Neuronal stem cell (in vitro differentiated cells): ENCODE data around the gene COASY.

Experiments
- DNase-seq: peaks from one replicate; pipeline ENCODE4 v3.0.0-alpha.2; 2013; ENCODE audit warnings: low spot score
- H2AFZ ChIP-seq: one replicate; pipeline ENCODE4 v1.6.1; 2013; ENCODE audit warnings: mild to moderate bottlenecking, low read length, inconsistent platforms
- H2AK5ac ChIP-seq: 2 replicates; pipeline ENCODE4 v1.6.1; 2013; ENCODE audit warnings: low read depth, mild to moderate bottlenecking, inconsistent platforms, low read length, moderate library complexity, mixed read lengths
- H2BK120ac ChIP-seq: 2 replicates; pipeline ENCODE4 v1.6.1; 2013; ENCODE audit warnings: low read depth, mild to moderate bottlenecking, inconsistent platforms, low read length, moderate library complexity, mixed read lengths
- H2BK12ac ChIP-seq: one replicate; pipeline ENCODE4 v1.6.1; 2013; ENCODE audit warnings: low read length, inconsistent platforms
- H2BK15ac ChIP-seq: 2 replicates; pipeline ENCODE4 v1.6.1; 2013; ENCODE audit warnings: mild to moderate bottlenecking, low read length, inconsistent platforms, mixed read lengths
- H2BK5ac ChIP-seq: one replicate; pipeline ENCODE4 v1.6.1; 2013; ENCODE audit warnings: inconsistent platforms, mild to moderate bottlenecking, low read length, moderate library complexity
- H3K14ac ChIP-seq: one replicate; pipeline ENCODE4 v1.6.1; 2013; ENCODE audit warnings: low read length, inconsistent platforms
- H3K18ac ChIP-seq: 2 replicates; pipeline ENCODE4 v1.6.1; 2013; ENCODE audit warnings: low read length, inconsistent platforms
- H3K23ac ChIP-seq: 2 replicates; pipeline ENCODE4 v1.6.1; 2013; ENCODE audit warnings: low read depth, mild to moderate bottlenecking, mixed read lengths, low read length, inconsistent platforms; ENCODE audit not compliant: poor library complexity
- H3K27ac ChIP-seq: replicated peaks from 3 replicates; pipeline ENCODE4 v1.5.1; 2013; ENCODE audit warnings: low read length, inconsistent platforms
- H3K27me3 ChIP-seq, 3 experiments: 2 replicates each; pipeline ENCODE4 v1.6.1; 2013; ENCODE audit warnings: low read length in 3 of 3, mild to moderate bottlenecking in 2 of 3, inconsistent platforms in 1 of 3, low read depth in 1 of 3, mixed read lengths in 1 of 3, moderate library complexity in 1 of 3; ENCODE audit not compliant: control insufficient read depth in 3 of 3, insufficient read depth in 3 of 3
- H3K36me3 ChIP-seq, 2 donors: replicated peaks in 1 of 2; 2 replicates each; pipeline ENCODE4 v1.6.1; 2013; ENCODE audit warnings: low read length in 2 of 2; ENCODE audit not compliant: control insufficient read depth in 2 of 2, insufficient read depth in 2 of 2
- H3K4ac ChIP-seq: 2 replicates; pipeline ENCODE4 v1.6.1; 2013; ENCODE audit warnings: inconsistent platforms, mild to moderate bottlenecking, low read length, moderate library complexity
- H3K4me1 ChIP-seq, 2 donors: 1 replicate in 1 of 2; 2 replicates in 1 of 2; pipeline ENCODE4 v1.6.1; 2013; ENCODE audit warnings: low read length in 2 of 2, low read depth in 1 of 2; ENCODE audit not compliant: control insufficient read depth in 2 of 2, insufficient read depth in 1 of 2
- H3K4me2 ChIP-seq: one replicate; pipeline ENCODE4 v1.6.1; 2013; ENCODE audit warnings: mild to moderate bottlenecking, low read length, inconsistent platforms; ENCODE audit not compliant: insufficient read depth, poor library complexity, severe bottlenecking
- H3K4me3 ChIP-seq, 2 donors: 2 replicates each; pipeline ENCODE4 v1.5.1; 2013; ENCODE audit warnings: low read length in 2 of 2, mild to moderate bottlenecking in 2 of 2, inconsistent platforms in 1 of 2, moderate library complexity in 1 of 2
- H3K79me1 ChIP-seq: one replicate; pipeline ENCODE4 v1.6.1; 2013; ENCODE audit warnings: low read depth, mild to moderate bottlenecking, inconsistent platforms, low read length, moderate library complexity
- H3K9ac ChIP-seq: one replicate; pipeline ENCODE4 v1.6.1; 2013; ENCODE audit warnings: mild to moderate bottlenecking, low read depth, low read length, inconsistent platforms; ENCODE audit not compliant: poor library complexity
- H3K9me3 ChIP-seq, 2 donors: replicated peaks in 1 of 2; 2 replicates each; pipeline versions ENCODE3 to v1.6.1; 2013; ENCODE audit warnings: low read length in 2 of 2, mild to moderate bottlenecking in 2 of 2, inconsistent platforms in 1 of 2, low read depth in 1 of 2, mixed read lengths in 1 of 2, moderate library complexity in 1 of 2; ENCODE audit not compliant: control insufficient read depth in 2 of 2, insufficient read depth in 1 of 2
- H4K8ac ChIP-seq: one replicate; pipeline ENCODE4 v1.6.1; 2013; ENCODE audit warnings: low read depth, mild to moderate bottlenecking, inconsistent platforms, low read length, moderate library complexity
- H4K91ac ChIP-seq: one replicate; pipeline ENCODE4 v1.6.1; 2013; ENCODE audit warnings: low read length, low read depth, mild to moderate bottlenecking, inconsistent platforms; ENCODE audit not compliant: poor library complexity
- WGBS, 2 donors: extraction: QIAGEN DNeasy Blood & Tissue Kit; methylation state at CpG; one replicate each; pipeline ENCODE4 v1.1.7; 2013; ENCODE audit warnings: missing lambda C conversion rate in 2 of 2, mixed read lengths in 1 of 2; ENCODE audit not compliant: insufficient read length in 2 of 2, insufficient replicate concordance in 1 of 2; ENCODE audit errors: extremely low coverage in 2 of 2; 5-methylcytosine and 5-hydroxymethylcytosine counted together

COASY gene

DNA sequence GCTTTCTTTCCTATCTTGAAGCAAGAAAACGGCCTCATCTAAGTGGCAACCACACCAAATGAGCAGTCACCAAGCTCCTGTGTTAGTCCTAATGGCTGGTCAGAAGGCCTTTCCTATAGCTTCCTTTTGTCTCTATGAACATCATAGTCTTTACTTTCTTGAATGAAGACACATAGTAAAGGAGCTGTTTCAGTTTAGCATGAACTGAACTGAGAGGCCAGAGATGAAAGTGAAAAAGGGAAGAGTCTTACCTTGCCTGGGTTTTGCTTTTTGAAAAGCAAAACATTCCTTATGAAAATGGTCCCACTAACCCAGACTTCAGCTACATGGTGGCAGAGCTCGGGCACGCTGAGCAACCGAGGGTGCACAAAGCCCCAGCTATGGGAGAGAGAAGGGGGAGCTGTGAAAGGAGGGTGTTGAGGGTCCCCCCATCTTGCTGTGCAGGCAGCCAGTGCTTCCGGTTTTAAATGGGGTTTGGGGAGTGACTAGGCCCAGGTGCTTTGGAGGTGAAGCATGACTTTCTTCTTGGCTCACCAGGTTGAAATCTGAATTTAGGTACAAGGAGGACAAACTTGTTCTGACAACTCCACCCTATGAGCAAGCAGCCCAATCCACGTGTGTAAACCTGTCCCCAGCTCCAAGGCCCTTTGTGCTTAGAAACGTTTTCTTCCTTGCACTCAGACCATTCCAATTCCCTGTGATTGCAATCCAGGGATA is 24.7 kb downstream of the COASY start:
- Histone ChIP-seq H2BK12ac (no peak overlapping the region), H3K9me3 (peaks cover 0 to 1% of the 10 kb centered on the region in 2 donors), H3K18ac (no peak overlapping the region), H3K79me1 (no peaks in the 10 kb centered on the region), H3K27me3 (no peaks in the 10 kb centered on the region), H3K9ac (no peak overlapping the region), H3K4me1 (no peaks in the 10 kb centered on the region), H2BK15ac (no peak overlapping the region), H4K8ac (no peak overlapping the region), H2AFZ (no peak overlapping the region), H3K14ac (no peak overlapping the region), H4K91ac (no peak overlapping the region), H3K4me2 (no peak overlapping the region), H2BK120ac (no peak overlapping the region), H2AK5ac (no peak overlapping the region), H3K4me3 (no peak overlapping the region), H3K23ac (no peak overlapping the region), H3K4ac (no peak overlapping the region), H2BK5ac (no peak overlapping the region), H3K36me3 (peaks cover 34 to 97% of the 10 kb centered on the region in 2 donors), H3K27ac (no peak overlapping the region)
- no peak for DNase-seq
- WGBS, 2 donors = no CpG with 5 or more reads among the region's 7 CpGs

DNA sequence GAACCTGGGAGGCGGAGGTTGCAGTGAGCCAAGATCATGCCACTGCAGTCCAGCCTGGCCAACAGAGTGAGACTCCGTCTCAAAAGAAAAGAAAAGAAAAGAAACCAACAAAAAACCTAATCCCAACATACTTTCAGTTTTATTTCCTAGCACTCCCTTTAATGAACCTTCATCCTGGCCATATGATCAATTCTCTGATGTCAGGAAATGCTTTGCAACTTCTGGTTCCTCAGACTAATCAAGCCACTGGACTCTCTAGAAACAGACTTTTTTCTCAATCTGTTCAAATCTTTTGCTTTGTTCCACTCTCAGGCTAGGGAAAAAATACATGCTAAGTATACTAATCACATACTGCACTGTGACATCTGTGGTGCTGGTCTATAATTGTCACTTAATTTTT is 28.9 kb downstream of the COASY start:
- H3K4ac ChIP-seq = no peak overlapping the region
- no peaks in the 10 kb centered on the region for H3K4me1 ChIP-seq
- no CpG with 5 or more reads among the region's 2 CpGs for WGBS, 2 donors
- DNase-seq = no peak
- H3K4me2 ChIP-seq = no peak overlapping the region
- H3K27ac ChIP-seq = no peak overlapping the region
- H2AK5ac ChIP-seq = no peak overlapping the region
- H3K23ac ChIP-seq = no peak overlapping the region
- no peak overlapping the region for H2BK15ac ChIP-seq
- H2BK5ac ChIP-seq = no peak overlapping the region
- no peak overlapping the region for H2BK120ac ChIP-seq
- H4K91ac ChIP-seq = no peak overlapping the region
- H3K4me3 ChIP-seq = no peak overlapping the region
- no peaks in the 10 kb centered on the region for H3K27me3 ChIP-seq
- H3K9ac ChIP-seq = no peak overlapping the region
- H4K8ac ChIP-seq = no peak overlapping the region
- no peak overlapping the region for H2AFZ ChIP-seq
- H3K14ac ChIP-seq = no peak overlapping the region
- H3K18ac ChIP-seq = no peak overlapping the region
- H3K79me1 ChIP-seq = no peaks in the 10 kb centered on the region
- H3K9me3 ChIP-seq = no peaks in the 10 kb centered on the region
- H2BK12ac ChIP-seq = no peak overlapping the region
- peaks cover 11 to 62% of the 10 kb centered on the region in 2 donors for H3K36me3 ChIP-seq

DNA sequence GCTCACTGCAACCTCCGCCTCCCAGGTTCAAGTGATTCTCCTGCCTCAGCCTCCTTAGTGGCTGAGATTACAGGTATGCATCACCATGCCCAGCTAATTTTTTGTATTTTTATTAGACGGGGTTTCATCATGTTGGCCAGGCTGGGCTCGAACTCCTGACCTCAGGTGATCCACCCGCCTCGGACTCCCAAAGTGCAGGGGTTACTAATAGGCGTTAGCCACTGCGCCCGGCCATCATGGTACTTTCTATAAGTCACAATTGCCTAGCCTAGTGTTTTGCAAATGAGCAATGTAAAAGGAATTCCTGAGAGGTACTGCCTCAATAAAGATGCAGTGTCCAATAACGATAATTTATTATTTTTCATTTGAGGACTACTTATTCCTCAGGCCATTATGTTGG is 29.5 kb downstream of the COASY start:
- Histone ChIP-seq H3K9ac (no peak overlapping the region), H3K4me3 (no peak overlapping the region), H3K14ac (no peak overlapping the region), H2BK15ac (no peak overlapping the region), H2BK120ac (no peak overlapping the region), H3K4ac (no peak overlapping the region), H4K91ac (no peak overlapping the region), H2BK5ac (no peak overlapping the region), H2AK5ac (no peak overlapping the region), H2AFZ (no peak overlapping the region), H4K8ac (no peak overlapping the region), H3K18ac (no peak overlapping the region), H2BK12ac (no peak overlapping the region), H3K27me3 (no peaks in the 10 kb centered on the region), H3K4me2 (no peak overlapping the region), H3K36me3 (peaks cover 8 to 58% of the 10 kb centered on the region in 2 donors), H3K79me1 (no peaks in the 10 kb centered on the region), H3K4me1 (no peaks in the 10 kb centered on the region), H3K9me3 (no peaks in the 10 kb centered on the region), H3K27ac (no peak overlapping the region), H3K23ac (no peak overlapping the region)
- no CpG with 5 or more reads among the region's 9 CpGs for WGBS, 2 donors
- DNase-seq = no peak

DNA sequence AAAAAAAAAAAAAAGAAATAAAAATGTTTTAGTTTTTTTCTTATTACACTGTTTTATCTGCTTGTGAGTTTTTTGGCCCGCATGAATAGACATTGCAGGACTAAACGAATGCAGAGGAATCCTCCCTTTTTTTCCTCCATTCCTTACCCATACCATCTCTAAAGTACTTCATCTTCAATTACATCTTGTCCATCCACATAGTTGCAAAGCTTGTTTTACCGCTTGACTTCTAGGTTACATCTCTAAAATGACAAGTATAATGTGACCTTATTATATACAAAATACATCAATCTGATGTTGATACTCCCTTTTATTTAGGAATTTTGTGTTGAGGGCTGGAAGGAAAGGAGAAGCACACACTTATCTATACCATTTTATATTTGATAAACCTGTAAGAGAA is 34.4 kb downstream of the COASY start:
- Histone ChIP-seq H3K14ac (no peak overlapping the region), H3K27ac (no peak overlapping the region), H4K91ac (no peak overlapping the region), H3K4ac (no peak overlapping the region), H3K9me3 (no peaks in the 10 kb centered on the region), H2BK120ac (no peak overlapping the region), H3K23ac (no peak overlapping the region), H2AFZ (no peak overlapping the region), H2AK5ac (no peak overlapping the region), H3K36me3 (peaks cover 0 to 16% of the 10 kb centered on the region in 2 donors), H2BK5ac (no peak overlapping the region), H4K8ac (no peak overlapping the region), H2BK12ac (no peak overlapping the region), H2BK15ac (no peak overlapping the region), H3K27me3 (no peaks in the 10 kb centered on the region), H3K4me3 (no peak overlapping the region), H3K9ac (no peak overlapping the region), H3K4me2 (no peak overlapping the region), H3K4me1 (no peaks in the 10 kb centered on the region), H3K79me1 (no peaks in the 10 kb centered on the region), H3K18ac (no peak overlapping the region)
- no peak for DNase-seq
- no CpG with 5 or more reads among the region's 3 CpGs for WGBS, 2 donors
